ENCODE data around the gene TRIM34. TPM values are rescaled to one million over a fixed set of nuclear protein-coding genes. Genes with fewer than 3 reads are reported as not detected.
"Not testable (repeated sequence)": the region's sequence is repeated elsewhere in the genome, so short reads cannot be mapped to it uniquely, and the experiment has no call there.

Gene TRIM34
- total RNA-seq: 10 to 100 TPM in 1 of 2 donors, 1 to 10 TPM in 1; 9.0 to 10.7 TPM

DNA sequence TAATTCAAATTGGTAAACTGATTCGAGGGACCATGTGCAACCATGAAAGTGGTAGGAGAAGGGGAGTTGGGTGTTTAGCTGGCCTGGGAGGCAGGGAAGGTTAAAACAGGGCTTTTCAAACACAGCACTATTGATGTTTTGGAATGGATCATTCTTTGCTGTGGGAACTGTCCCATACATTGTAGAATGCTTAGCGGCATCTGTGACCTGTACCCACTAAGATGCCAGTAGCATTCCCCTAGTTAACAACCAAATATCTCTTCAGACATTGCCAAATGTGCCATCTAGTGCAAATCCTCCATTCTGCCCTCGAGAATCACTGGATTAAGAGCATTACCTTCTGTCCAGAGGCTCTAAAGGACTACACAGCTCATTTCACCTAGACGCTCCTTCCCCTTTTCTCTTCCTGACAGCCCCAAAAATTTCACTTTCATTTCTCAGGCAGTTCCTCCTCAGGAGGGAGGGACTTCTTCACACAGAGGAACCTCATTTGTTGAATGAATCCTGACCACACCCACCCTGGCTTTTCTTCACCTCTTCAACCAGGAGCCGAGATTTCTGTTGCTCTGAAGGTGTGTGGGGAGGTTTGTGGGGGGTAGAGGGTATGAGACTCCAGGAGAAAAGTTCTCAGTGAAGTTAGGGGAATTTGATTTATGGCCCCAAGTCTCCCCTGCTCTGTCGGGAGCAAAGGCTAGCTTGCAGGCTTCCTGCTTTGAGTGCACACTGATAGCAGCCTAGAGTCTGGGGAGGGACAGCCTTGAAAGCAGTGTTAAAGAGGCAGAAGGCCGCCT is at the start of gene TRIM34:
Gene TRIM34 (plus strand): TSS at position 513 of the 791 bp plus-strand sequence. CDS start 7,331 bp downstream, outside the sequence.
- Mint-ChIP-seq H3K4me3 (peak within 1 kb of the TSS; percentile 89 to 90), H3K27me3 (ENCODE audit: low read depth) (no peaks in the 10 kb centered on the region), H3K27ac (peak within 1 kb of the TSS; percentile 90), H3K4me1 (ENCODE audit: low read depth) (peaks cover 39% of the 10 kb centered on the region), H3K9me3 (peaks cover 0 to 2% of the 10 kb centered on the region in 2 donors), H3K36me3 (ENCODE audit: insufficient read depth in 2 of 2) (peaks cover 2 to 3% of the 10 kb centered on the region in 2 donors)
- DNase-seq (peak; percentile 67 to 73), ATAC-seq (replicated peaks in 1 of 2) (peak; percentile 97)

GRCh38 chr11:5575152-5575551 is 49.6 kb upstream of the TRIM34 start:
- H3K27ac Mint-ChIP-seq: no peak overlapping the region
- H3K4me3 Mint-ChIP-seq: no peak overlapping the region
- H3K36me3 Mint-ChIP-seq (ENCODE audit: insufficient read depth in 2 of 2): no peaks in the 10 kb centered on the region
- ATAC-seq (replicated peaks in 1 of 2) (no peak), DNase-seq (no peak)
- peaks cover 0 to 3% of the 10 kb centered on the region in 2 donors for H3K9me3 Mint-ChIP-seq
- H3K27me3 Mint-ChIP-seq (ENCODE audit: low read depth): peaks cover 7% of the 10 kb centered on the region
- H3K4me1 Mint-ChIP-seq (ENCODE audit: low read depth): peaks cover 4% of the 10 kb centered on the region

DNA sequence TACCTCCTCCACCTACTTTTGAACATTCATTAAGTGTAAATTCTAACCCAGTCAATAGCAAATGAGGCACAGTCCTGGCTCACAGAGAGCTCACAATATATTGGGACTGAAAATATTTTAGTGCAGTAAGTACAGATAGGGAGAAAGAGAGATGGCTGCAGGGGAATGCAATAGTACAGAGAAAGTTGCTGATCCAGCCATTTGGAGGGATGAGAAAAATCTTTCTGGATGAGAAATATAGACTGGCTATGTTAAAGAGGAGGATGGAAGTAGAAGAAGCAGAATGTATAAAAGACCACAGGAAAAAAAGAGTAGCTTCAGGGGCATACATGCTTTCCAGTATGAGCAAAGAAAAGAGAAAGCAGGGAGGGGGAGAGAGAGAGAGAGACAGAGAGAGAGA is 47.7 kb upstream of the TRIM34 start:
- H3K4me3 Mint-ChIP-seq: no peak overlapping the region
- no peaks in the 10 kb centered on the region for H3K27me3 Mint-ChIP-seq (ENCODE audit: low read depth)

DNA sequence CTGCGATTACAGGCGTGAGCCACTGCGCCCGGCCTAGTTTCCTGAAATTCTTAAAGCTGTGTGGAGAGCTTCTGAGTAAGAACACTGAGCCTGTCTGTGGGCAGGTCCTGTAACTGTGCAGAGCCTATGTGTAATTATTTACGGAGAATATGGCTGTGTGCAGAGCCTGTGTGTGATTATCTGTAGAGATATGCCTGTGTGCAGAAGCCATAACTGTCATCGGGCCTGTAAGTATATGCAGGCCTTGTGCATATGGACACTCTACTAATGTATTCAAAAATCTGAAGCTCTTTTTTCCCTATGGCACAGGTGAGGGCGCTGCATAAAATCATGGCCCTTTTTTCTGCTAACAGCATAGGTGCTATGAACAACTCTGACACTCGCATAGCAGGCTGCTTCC is 44.2 kb upstream of the TRIM34 start, which contains the start of gene OR52B6:
Gene OR52B6 (plus strand): TSS at position 301 of the 400 bp plus-strand sequence. CDS start 0 bp downstream, at position 301.
- H3K36me3 Mint-ChIP-seq (ENCODE audit: insufficient read depth in 2 of 2): no peaks in the 10 kb centered on the region
- no peak for ATAC-seq (replicated peaks in 1 of 2)
- H3K4me3 Mint-ChIP-seq: no peak within 1 kb of the TSS
- no peaks in the 10 kb centered on the region for H3K27me3 Mint-ChIP-seq (ENCODE audit: low read depth)
- H3K4me1 Mint-ChIP-seq (ENCODE audit: low read depth): no peaks in the 10 kb centered on the region
- no peak within 1 kb of the TSS for H3K27ac Mint-ChIP-seq
- DNase-seq: no peak
- peaks cover 0 to 2% of the 10 kb centered on the region in 2 donors for H3K9me3 Mint-ChIP-seq

More for the DNA sequence above, 47.7 kb upstream of the TRIM34 start:
- Mint-ChIP-seq H3K9me3 (no peaks in the 10 kb centered on the region), H3K27ac (no peak overlapping the region), H3K4me1 (ENCODE audit: low read depth) (no peaks in the 10 kb centered on the region), H3K36me3 (ENCODE audit: insufficient read depth in 2 of 2) (no peaks in the 10 kb centered on the region)
- DNase-seq: no peak
- ATAC-seq (replicated peaks in 1 of 2): no peak

DNA sequence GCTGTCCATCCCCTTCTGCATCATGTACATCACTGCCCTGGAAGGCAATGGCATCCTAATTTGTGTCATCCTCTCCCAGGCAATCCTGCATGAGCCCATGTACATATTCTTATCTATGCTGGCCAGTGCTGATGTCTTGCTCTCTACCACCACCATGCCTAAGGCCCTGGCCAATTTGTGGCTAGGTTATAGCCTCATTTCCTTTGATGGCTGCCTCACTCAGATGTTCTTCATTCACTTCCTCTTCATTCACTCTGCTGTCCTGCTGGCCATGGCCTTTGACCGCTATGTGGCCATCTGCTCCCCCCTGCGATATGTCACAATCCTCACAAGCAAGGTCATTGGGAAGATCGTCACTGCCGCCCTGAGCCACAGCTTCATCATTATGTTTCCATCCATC is 43.8 kb upstream of the TRIM34 start:
- Mint-ChIP-seq H3K4me1 (ENCODE audit: low read depth) (no peaks in the 10 kb centered on the region), H3K36me3 (ENCODE audit: insufficient read depth in 2 of 2) (no peaks in the 10 kb centered on the region), H3K27me3 (ENCODE audit: low read depth) (no peaks in the 10 kb centered on the region), H3K9me3 (peaks cover 0 to 2% of the 10 kb centered on the region in 2 donors), H3K27ac (no peak overlapping the region), H3K4me3 (no peak overlapping the region)
- no peak for DNase-seq
- no peak for ATAC-seq (replicated peaks in 1 of 2)

DNA sequence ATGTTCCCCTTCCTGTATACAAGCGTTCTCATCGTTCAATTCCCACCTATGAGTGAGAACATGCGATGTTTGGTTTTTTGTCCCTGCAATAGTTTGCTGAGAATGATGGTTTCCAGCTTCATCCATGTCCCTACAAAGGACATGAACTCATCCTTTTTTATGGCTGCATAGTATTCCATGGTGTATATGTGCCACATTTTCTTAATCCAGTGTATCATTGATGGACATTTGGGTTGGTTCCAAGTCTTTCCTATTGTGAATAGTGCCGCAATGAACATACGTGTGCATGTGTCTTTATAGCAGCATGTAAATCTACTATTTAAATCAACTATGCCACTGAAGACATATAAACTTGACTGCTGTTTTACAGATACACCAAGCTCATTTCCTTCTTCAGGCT is 40.3 kb upstream of the TRIM34 start:
- ATAC-seq (replicated peaks in 1 of 2): not testable (repeated sequence)

DNA sequence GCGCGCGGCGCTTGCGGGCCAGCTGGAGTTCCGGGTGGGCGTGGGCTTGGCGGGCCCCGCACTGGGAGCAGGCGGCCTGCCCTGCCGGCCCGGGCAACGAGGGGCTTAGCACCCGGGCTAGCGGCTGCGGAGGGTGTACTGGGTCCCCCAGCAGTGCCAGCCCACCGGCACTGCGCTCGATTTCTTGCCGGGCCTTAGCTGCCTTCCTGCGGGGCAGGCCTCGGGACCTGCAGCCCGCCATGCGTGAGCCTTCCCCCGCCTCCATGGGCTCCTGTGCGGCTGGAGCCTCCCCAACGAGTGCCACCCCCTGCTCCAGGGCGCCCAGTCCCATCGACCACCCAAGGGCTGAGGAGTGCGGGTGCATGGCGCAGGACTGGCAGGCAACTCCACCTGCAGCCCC is 34.9 kb upstream of the TRIM34 start:
- not testable (repeated sequence) for ATAC-seq (replicated peaks in 1 of 2); H3K9me3 Mint-ChIP-seq; H3K4me3 Mint-ChIP-seq; H3K27ac Mint-ChIP-seq; DNase-seq; H3K36me3 Mint-ChIP-seq (ENCODE audit: insufficient read depth in 2 of 2); H3K4me1 Mint-ChIP-seq (ENCODE audit: low read depth); H3K27me3 Mint-ChIP-seq (ENCODE audit: low read depth)

More for the DNA sequence above, 40.3 kb upstream of the TRIM34 start:
- H3K27ac Mint-ChIP-seq; DNase-seq; H3K27me3 Mint-ChIP-seq (ENCODE audit: low read depth); H3K9me3 Mint-ChIP-seq; H3K36me3 Mint-ChIP-seq (ENCODE audit: insufficient read depth in 2 of 2); H3K4me1 Mint-ChIP-seq (ENCODE audit: low read depth); H3K4me3 Mint-ChIP-seq: not testable (repeated sequence)

DNA sequence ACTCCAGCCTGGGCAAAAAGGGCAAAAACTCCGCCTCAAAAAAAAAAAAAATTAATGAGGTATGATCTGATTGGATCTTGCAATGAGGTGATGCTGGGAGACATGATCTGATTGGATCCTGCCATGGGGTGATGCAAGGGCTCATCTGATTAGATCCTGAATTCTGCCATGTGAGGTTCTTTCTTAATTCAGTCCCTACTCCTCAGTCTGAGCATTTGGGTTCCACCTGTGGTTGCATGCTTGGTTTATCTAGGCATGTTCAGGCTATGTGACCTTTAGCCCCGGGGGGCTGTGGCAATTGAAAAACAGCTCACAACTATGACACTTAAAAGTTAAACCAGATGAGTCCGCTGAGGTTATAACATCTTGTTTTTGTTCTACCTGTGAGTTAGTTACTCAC is 33.2 kb upstream of the TRIM34 start:
- ATAC-seq (replicated peaks in 1 of 2): no peak
- no peak overlapping the region for H3K4me3 Mint-ChIP-seq
- DNase-seq: no peak
- H3K9me3 Mint-ChIP-seq: peaks cover 0 to 1% of the 10 kb centered on the region in 2 donors
- no peaks in the 10 kb centered on the region for H3K36me3 Mint-ChIP-seq (ENCODE audit: insufficient read depth in 2 of 2)
- H3K27me3 Mint-ChIP-seq (ENCODE audit: low read depth): peaks cover 2% of the 10 kb centered on the region
- H3K4me1 Mint-ChIP-seq (ENCODE audit: low read depth): peaks cover 6% of the 10 kb centered on the region
- H3K27ac Mint-ChIP-seq: no peak overlapping the region

DNA sequence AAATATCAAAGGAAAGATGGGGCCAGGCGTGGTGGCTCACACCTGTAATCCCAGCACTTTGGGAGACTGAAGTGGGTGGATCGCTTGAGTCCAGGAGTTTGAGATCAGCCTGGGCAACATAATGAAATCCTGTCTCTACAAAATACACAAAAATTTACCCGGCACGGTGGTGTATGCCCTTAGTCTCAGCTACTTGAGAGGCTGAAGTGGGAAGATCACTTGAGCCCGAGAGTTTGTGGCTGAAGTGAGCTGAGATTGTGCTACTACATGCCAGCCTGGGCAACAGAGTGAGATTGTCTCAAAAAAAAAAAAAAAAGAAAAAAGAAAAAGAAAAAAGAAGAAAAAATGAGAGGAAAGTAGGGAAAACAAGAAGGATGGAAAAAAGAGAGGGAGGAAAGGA is 32.2 kb upstream of the TRIM34 start:
- ATAC-seq (replicated peaks in 1 of 2): no peak
- Mint-ChIP-seq H3K36me3 (ENCODE audit: insufficient read depth in 2 of 2) (no peaks in the 10 kb centered on the region), H3K4me1 (ENCODE audit: low read depth) (peaks cover 12% of the 10 kb centered on the region)

GRCh38 chr11:5593146-5593545 is 31.7 kb upstream of the TRIM34 start:
- Mint-ChIP-seq H3K27me3 (ENCODE audit: low read depth) (peaks cover 17% of the 10 kb centered on the region), H3K4me3 (no peak overlapping the region), H3K9me3 (peaks cover 0 to 1% of the 10 kb centered on the region in 2 donors)

More for the DNA sequence above, 32.2 kb upstream of the TRIM34 start:
- no peak overlapping the region for H3K27ac Mint-ChIP-seq
- H3K27me3 Mint-ChIP-seq (ENCODE audit: low read depth): peaks cover 12% of the 10 kb centered on the region
- peaks cover 0 to 1% of the 10 kb centered on the region in 2 donors for H3K9me3 Mint-ChIP-seq
- no peak overlapping the region for H3K4me3 Mint-ChIP-seq
- DNase-seq: no peak

GRCh38 chr11:5596607-5597201 is 28.1 kb upstream of the TRIM34 start, which contains the start of gene TRIM6:
Gene TRIM6, plus strand, starts transcription at chr11:5596637. Its CDS starts 261 bp downstream, at chr11:5596898.
- H3K9me3 Mint-ChIP-seq: no peaks in the 10 kb centered on the region
- H3K36me3 Mint-ChIP-seq (ENCODE audit: insufficient read depth in 2 of 2): no peaks in the 10 kb centered on the region
- peak; percentile 10 to 19 for DNase-seq
- peaks cover 12% of the 10 kb centered on the region for H3K4me1 Mint-ChIP-seq (ENCODE audit: low read depth)
- H3K4me3 Mint-ChIP-seq: peak within 1 kb of the TSS; percentile 77 to 87
- H3K27ac Mint-ChIP-seq: peak within 1 kb of the TSS; percentile 12
- H3K27me3 Mint-ChIP-seq (ENCODE audit: low read depth): peaks cover 18% of the 10 kb centered on the region
- ATAC-seq (replicated peaks in 1 of 2): peak in 1 of 2 donors; percentile 60

More at GRCh38 chr11:5593146-5593545, 31.7 kb upstream of the TRIM34 start:
- Mint-ChIP-seq H3K4me1 (ENCODE audit: low read depth) (peaks cover 12% of the 10 kb centered on the region), H3K27ac (no peak overlapping the region), H3K36me3 (ENCODE audit: insufficient read depth in 2 of 2) (no peaks in the 10 kb centered on the region)
- ATAC-seq (replicated peaks in 1 of 2): no peak
- DNase-seq: no peak

GRCh38 chr11:5597953-5598352 is 26.8 kb upstream of the TRIM34 start:
- no peaks in the 10 kb centered on the region for H3K9me3 Mint-ChIP-seq
- H3K27me3 Mint-ChIP-seq (ENCODE audit: low read depth): peaks cover 18% of the 10 kb centered on the region
- no peaks in the 10 kb centered on the region for H3K36me3 Mint-ChIP-seq (ENCODE audit: insufficient read depth in 2 of 2)
- no peak for ATAC-seq (replicated peaks in 1 of 2)
- no peak for DNase-seq
- H3K27ac Mint-ChIP-seq: peak overlapping the region; percentile 54
- peak overlapping the region; percentile 1 to 49 for H3K4me3 Mint-ChIP-seq
- peaks cover 12% of the 10 kb centered on the region for H3K4me1 Mint-ChIP-seq (ENCODE audit: low read depth)

DNA sequence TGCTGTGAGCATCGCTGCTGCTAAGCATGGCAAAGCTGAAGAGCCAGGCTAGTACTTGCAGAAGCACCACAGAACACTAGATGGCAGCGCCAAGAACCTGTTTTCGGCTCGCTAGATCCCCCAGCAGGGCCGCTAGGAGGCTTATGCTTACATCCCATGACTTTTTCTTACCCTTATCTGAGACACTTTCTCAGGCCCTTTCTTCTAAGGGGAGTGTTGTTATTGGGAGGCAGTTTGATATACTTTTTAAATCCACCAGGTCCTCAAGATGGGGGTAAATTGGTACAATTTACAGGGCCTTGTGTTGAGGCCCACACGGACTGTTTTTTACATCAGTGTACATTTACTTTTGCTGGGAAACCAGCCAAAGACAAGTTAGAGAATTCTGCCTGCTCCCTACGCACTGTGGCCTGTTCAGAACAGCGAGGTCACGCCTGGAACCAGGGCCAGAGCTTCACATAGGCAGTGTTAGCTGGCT is 24.4 kb upstream of the TRIM34 start:
- peak; percentile 63 to 66 for DNase-seq
- ATAC-seq (replicated peaks in 1 of 2): peak; percentile 80 to 91
- Mint-ChIP-seq H3K4me1 (ENCODE audit: low read depth) (peaks cover 12% of the 10 kb centered on the region), H3K27me3 (ENCODE audit: low read depth) (peaks cover 18% of the 10 kb centered on the region), H3K4me3 (no peak overlapping the region), H3K27ac (no peak overlapping the region), H3K36me3 (ENCODE audit: insufficient read depth in 2 of 2) (no peaks in the 10 kb centered on the region), H3K9me3 (no peaks in the 10 kb centered on the region)

All from activated T-cell treated with anti-CD3 and anti-CD28 coated beads, Interleukin-2, amount 50 U/mL, for 72 hours (primary cell).